SK-N-SH (cell line): ENCODE results near the gene LYZL6. TPM values are rescaled to one million over a fixed set of nuclear protein-coding genes. Genes with fewer than 3 reads are reported as not detected.

Source experiments
- CTCF ChIA-PET: fragments of 300-600, 350-600 bp; formaldehyde crosslinking; extraction: SDS; loops from one replicate; lab custom pipeline; 2021; lab: Yijun Ruan, JAX
- POLR2A ChIA-PET: fragments of 350-600 bp; sonication (Branson Sonifier 250); formaldehyde crosslinking; extraction: SDS; loops from one replicate; lab custom pipeline; 2020; ENCODE audit warnings: antibody characterized with exemption, inconsistent platforms; lab: Yijun Ruan, JAX
- DNase-seq: peaks from one replicate; pipeline ENCODE4 v3.0.0; 2012
- H2AFZ ChIP-seq: fragments of 200-600 bp; sonication (generic); 2 replicates; pipeline ENCODE4 v1.8.1; 2016; ENCODE audit warnings: antibody characterized with exemption, mild to moderate bottlenecking, low read depth
- H3F3A ChIP-seq: fragments of 200-600 bp; sonication (generic); replicated peaks from 2 replicates; pipeline ENCODE3; 2016; ENCODE audit warnings: antibody characterized with exemption, mild to moderate bottlenecking; ENCODE audit not compliant: insufficient read depth
- H3K27ac ChIP-seq, 2 experiments: fragments of 200-500 bp in 1 of 2; fragments of 200-600 bp in 1 of 2; sonication (Bioruptor generic) in 1 of 2; sonication (generic), shearing (Covaris generic) in 1 of 2; 2 replicates each; pipeline versions ENCODE4 v1.5.1 to v1.6.1; 2014 to 2016; ENCODE audit warnings: low read depth in 2 of 2, inconsistent platforms in 1 of 2, low read length in 1 of 2, mild to moderate bottlenecking in 1 of 2, mixed read lengths in 1 of 2
- H3K27me3 ChIP-seq: fragments of 200-600 bp; sonication (generic), shearing (Covaris generic); 2 replicates; pipeline ENCODE4 v1.6.1; 2016; ENCODE audit warnings: mixed run types; ENCODE audit not compliant: insufficient read depth
- H3K36me3 ChIP-seq, 2 experiments: fragments of 200-500 bp in 1 of 2; fragments of 200-600 bp in 1 of 2; sonication (Bioruptor generic) in 1 of 2; sonication (generic) in 1 of 2; replicated peaks in 1 of 2; 2 replicates each; pipeline versions ENCODE3 to v1.5.1; 2014 to 2016; ENCODE audit warnings: low read length in 1 of 2, mild to moderate bottlenecking in 1 of 2; ENCODE audit not compliant: insufficient read depth in 2 of 2, control insufficient read depth in 1 of 2
- H3K4me1 ChIP-seq, 2 experiments: fragments of 200-500 bp in 1 of 2; fragments of 200-600 bp in 1 of 2; sonication (Bioruptor generic) in 1 of 2; sonication (generic), shearing (Covaris generic) in 1 of 2; 2 replicates each; pipeline versions ENCODE4 v1.5.1 to v1.6.1; 2014 to 2016; ENCODE audit warnings: low read depth in 1 of 2, low read length in 1 of 2, mixed run types in 1 of 2; ENCODE audit not compliant: insufficient read depth in 2 of 2, control insufficient read depth in 1 of 2
- H3K4me2 ChIP-seq: fragments of 200-600 bp; sonication (generic), shearing (Covaris generic); 2 replicates; pipeline ENCODE4 v1.6.1; 2017; ENCODE audit warnings: mixed run types
- H3K4me3 ChIP-seq, 2 experiments: fragments of 200-500 bp in 1 of 2; fragments of 200-600 bp in 1 of 2; sonication (Bioruptor generic) in 1 of 2; sonication (generic), shearing (Covaris generic) in 1 of 2; 2 replicates each; pipeline versions ENCODE4 v1.5.1 to v1.8.1; 2014 to 2016; ENCODE audit warnings: low read depth in 2 of 2, inconsistent platforms in 1 of 2, low read length in 1 of 2, mild to moderate bottlenecking in 1 of 2, mixed read lengths in 1 of 2, moderate library complexity in 1 of 2
- H3K79me2 ChIP-seq: fragments of 200-600 bp; sonication (generic); 2 replicates; pipeline ENCODE4 v1.8.1; 2017; ENCODE audit warnings: mild to moderate bottlenecking; ENCODE audit not compliant: insufficient read depth
- H3K9ac ChIP-seq: fragments of 200-600 bp; sonication (generic); 2 replicates; pipeline ENCODE4 v1.6.1; 2017; ENCODE audit warnings: mixed run types
- H3K9me2 ChIP-seq: fragments of 200-600 bp; sonication (generic); 2 replicates; pipeline ENCODE4 v1.6.1; 2017; ENCODE audit warnings: mixed run types
- H3K9me3 ChIP-seq: fragments of 200-600 bp; sonication (generic); 2 replicates; pipeline ENCODE4 v1.6.1; 2017; ENCODE audit warnings: mixed run types, mild to moderate bottlenecking, moderate library complexity
- H4K20me1 ChIP-seq: fragments of 200-600 bp; sonication (generic); 2 replicates; pipeline ENCODE4 v1.6.1; 2017; ENCODE audit warnings: mild to moderate bottlenecking, mixed run types; ENCODE audit not compliant: insufficient read depth
- EZH2phosphoT487 ChIP-seq: fragments of 200-600 bp; sonication (generic); IDR thresholded peaks from 2 replicates; pipeline ENCODE4 v1.6.1; 2017; ENCODE audit warnings: low read depth, mixed run types, mild to moderate bottlenecking, antibody characterized with exemption, moderate library complexity, borderline replicate concordance
- FOXJ3 ChIP-seq: sonication (generic); formaldehyde crosslinking; IDR thresholded peaks from 2 replicates; pipeline ENCODE4 v1.5.1; 2020; ENCODE audit warnings: mild to moderate bottlenecking, missing genetic modification reagents
- GATA2 ChIP-seq: sonication (generic); formaldehyde crosslinking; IDR thresholded peaks from 2 replicates; pipeline ENCODE4 v1.5.0; 2020; ENCODE audit warnings: mild to moderate bottlenecking, missing genetic modification reagents
- JUND ChIP-seq: IDR thresholded peaks from 2 replicates; pipeline ENCODE4 v1.4.0; 2012
- MXI1 ChIP-seq: IDR thresholded peaks from 2 replicates; pipeline ENCODE4 v1.6.1; 2012; ENCODE audit warnings: mild to moderate bottlenecking, low read depth, low read length, improper control_type of control experiment
- NFIC ChIP-seq: IDR thresholded peaks from 2 replicates; pipeline ENCODE4 v1.4.0; 2012; ENCODE audit warnings: borderline replicate concordance
- NRF1 ChIP-seq: IDR thresholded peaks from 2 replicates; pipeline ENCODE4 v1.6.1; 2012; ENCODE audit warnings: low read depth, mild to moderate bottlenecking, low read length
- POLR2AphosphoS5 ChIP-seq: IDR thresholded peaks from 2 replicates; pipeline ENCODE4 v1.6.1; 2012; ENCODE audit warnings: low read depth, low read length
- RAD21 ChIP-seq: IDR thresholded peaks from 2 replicates; pipeline ENCODE4 v1.6.1; 2012; ENCODE audit warnings: mild to moderate bottlenecking, low read length
- RCOR1 ChIP-seq: fragments of 150-350 bp; IDR thresholded peaks from 2 replicates; pipeline ENCODE4 v1.6.1; 2017; ENCODE audit warnings: antibody characterized with exemption, low read length
- RFX5 ChIP-seq: IDR thresholded peaks from 2 replicates; pipeline ENCODE4 v1.6.1; 2012; ENCODE audit warnings: mild to moderate bottlenecking, improper control_type of control experiment, low read length
- RXRA ChIP-seq: IDR thresholded peaks from 2 replicates; pipeline ENCODE4 v1.4.0; 2012; ENCODE audit warnings: low read depth, mild to moderate bottlenecking, borderline replicate concordance
- SIN3A ChIP-seq: IDR thresholded peaks from 2 replicates; pipeline ENCODE4 v1.6.1; 2012; ENCODE audit warnings: low read depth, mild to moderate bottlenecking, low read length, moderate library complexity, borderline replicate concordance
- TAF1 ChIP-seq: IDR thresholded peaks from 2 replicates; pipeline ENCODE4 v1.6.1; 2012; ENCODE audit warnings: low read depth, mild to moderate bottlenecking, low read length, moderate library complexity, borderline replicate concordance
- TCF12 ChIP-seq: IDR thresholded peaks from 2 replicates; pipeline ENCODE4 v1.4.0; 2012
- TEAD4 ChIP-seq: IDR thresholded peaks from 2 replicates; pipeline ENCODE4 v1.4.0; 2012; ENCODE audit warnings: mild to moderate bottlenecking, borderline replicate concordance; ENCODE audit not compliant: insufficient read depth
- WGBS: methylation state at CpG from one replicate; pipeline ENCODE4 v1.1.6; 2017; ENCODE audit warnings: low lambda C conversion rate; 5-methylcytosine and 5-hydroxymethylcytosine counted together
- polyA plus RNA-seq, 3 experiments: library from polyadenylated mRNA; depleted of rRNA; stranded (reverse); fragments of >200 nt; gene quantifications; 2 replicates each; pipeline ENCODE4 v1.2.3, GENCODE V29; 2012
- TF ChIP-seq, protein P1 (sequence below): IDR thresholded peaks from 2 replicates; pipeline ENCODE4 v1.4.0; 2012; ENCODE audit warnings: low read depth, borderline replicate concordance
- TF ChIP-seq, protein P2 (sequence below): fragments of 200-600 bp; sonication (generic); IDR thresholded peaks from 2 replicates; pipeline ENCODE4 v1.6.1; 2017; ENCODE audit warnings: antibody characterized with exemption, mild to moderate bottlenecking, moderate library complexity
- TF ChIP-seq, protein P3 (sequence below): fragments of 150-350 bp; IDR thresholded peaks from 2 replicates; pipeline ENCODE4 v1.6.1; 2017; ENCODE audit warnings: antibody characterized with exemption, low read length, low read depth, borderline replicate concordance
- TF ChIP-seq, protein P4 (sequence below): IDR thresholded peaks from 2 replicates; pipeline ENCODE4; 2012
- TF ChIP-seq, protein P5 (sequence below): IDR thresholded peaks from 2 replicates; pipeline ENCODE4 v1.4.0; 2012; ENCODE audit warnings: low read depth
- TF ChIP-seq, protein P6 (sequence below): IDR thresholded peaks from 2 replicates; pipeline ENCODE4 v1.4.0; 2012; ENCODE audit warnings: low read depth, borderline replicate concordance

Gene LYZL6
- polyA plus RNA-seq, 1 of the 3 experiments (the other 2 are of a cell fraction) = not detected

DNA sequence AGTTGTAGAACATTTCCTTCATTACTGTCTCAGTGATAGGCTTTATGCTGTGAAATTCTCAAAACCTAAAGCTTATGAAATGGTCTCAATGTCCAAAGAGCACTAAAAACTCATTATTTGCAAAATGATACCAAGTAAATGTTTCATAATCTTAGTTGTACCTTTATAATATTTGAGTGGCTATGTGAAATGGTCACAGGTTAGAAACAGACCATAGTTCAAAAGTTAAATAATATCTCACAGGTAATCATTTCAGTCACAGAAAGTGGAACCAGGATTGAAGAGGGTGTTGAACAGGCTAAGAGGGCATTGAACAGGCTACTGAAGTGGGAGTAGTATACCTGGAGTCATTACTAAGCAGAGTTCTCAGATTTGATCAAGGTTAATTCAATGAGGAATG lies 15.8 kb downstream of the LYZL6 start:
- no peaks in the 10 kb centered on the region for H3K36me3 ChIP-seq
- no peak overlapping the region for H3K27ac ChIP-seq
- H4K20me1 ChIP-seq = no peaks in the 10 kb centered on the region
- H3K79me2 ChIP-seq = no peaks in the 10 kb centered on the region
- H3K4me1 ChIP-seq = peaks cover 3 to 8% of the 10 kb centered on the region in 2 experiments; a peak in 2 of 4 replicates
- H3K9me3 ChIP-seq = no peaks in the 10 kb centered on the region
- no peak overlapping the region for H3K4me3 ChIP-seq
- TF ChIP-seq RXRA (no peak), MXI1 (no peak), SIN3A (no peak), TCF12 (no peak), NRF1 (no peak), RFX5 (no peak), RAD21 (no peak), FOXJ3 (CRISPR knock-in tag) (no peak), POLR2AphosphoS5 (no peak), NFIC (no peak), TEAD4 (no peak)
- TF ChIP-seq, protein P1, sequence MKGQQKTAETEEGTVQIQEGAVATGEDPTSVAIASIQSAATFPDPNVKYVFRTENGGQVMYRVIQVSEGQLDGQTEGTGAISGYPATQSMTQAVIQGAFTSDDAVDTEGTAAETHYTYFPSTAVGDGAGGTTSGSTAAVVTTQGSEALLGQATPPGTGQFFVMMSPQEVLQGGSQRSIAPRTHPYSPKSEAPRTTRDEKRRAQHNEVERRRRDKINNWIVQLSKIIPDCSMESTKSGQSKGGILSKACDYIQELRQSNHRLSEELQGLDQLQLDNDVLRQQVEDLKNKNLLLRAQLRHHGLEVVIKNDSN = no peak
- TF ChIP-seq, protein P2, sequence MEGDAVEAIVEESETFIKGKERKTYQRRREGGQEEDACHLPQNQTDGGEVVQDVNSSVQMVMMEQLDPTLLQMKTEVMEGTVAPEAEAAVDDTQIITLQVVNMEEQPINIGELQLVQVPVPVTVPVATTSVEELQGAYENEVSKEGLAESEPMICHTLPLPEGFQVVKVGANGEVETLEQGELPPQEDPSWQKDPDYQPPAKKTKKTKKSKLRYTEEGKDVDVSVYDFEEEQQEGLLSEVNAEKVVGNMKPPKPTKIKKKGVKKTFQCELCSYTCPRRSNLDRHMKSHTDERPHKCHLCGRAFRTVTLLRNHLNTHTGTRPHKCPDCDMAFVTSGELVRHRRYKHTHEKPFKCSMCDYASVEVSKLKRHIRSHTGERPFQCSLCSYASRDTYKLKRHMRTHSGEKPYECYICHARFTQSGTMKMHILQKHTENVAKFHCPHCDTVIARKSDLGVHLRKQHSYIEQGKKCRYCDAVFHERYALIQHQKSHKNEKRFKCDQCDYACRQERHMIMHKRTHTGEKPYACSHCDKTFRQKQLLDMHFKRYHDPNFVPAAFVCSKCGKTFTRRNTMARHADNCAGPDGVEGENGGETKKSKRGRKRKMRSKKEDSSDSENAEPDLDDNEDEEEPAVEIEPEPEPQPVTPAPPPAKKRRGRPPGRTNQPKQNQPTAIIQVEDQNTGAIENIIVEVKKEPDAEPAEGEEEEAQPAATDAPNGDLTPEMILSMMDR = no peak
- no peak for DNase-seq
- H3K27me3 ChIP-seq = no peaks in the 10 kb centered on the region
- no peaks in the 10 kb centered on the region for H3K9me2 ChIP-seq
- H3K9ac ChIP-seq = no peak overlapping the region
- peaks cover 5% of the 10 kb centered on the region for H3F3A ChIP-seq
- ChIA-PET POLR2A (no interaction called here), CTCF (interaction anchor here (1.2 kb wide), 1 partner anchor 12 kb away, joined by 3 read pairs; no protein-coding TSS in a partner anchor)
- H2AFZ ChIP-seq = no peak overlapping the region
- no peak overlapping the region for H3K4me2 ChIP-seq

DNA sequence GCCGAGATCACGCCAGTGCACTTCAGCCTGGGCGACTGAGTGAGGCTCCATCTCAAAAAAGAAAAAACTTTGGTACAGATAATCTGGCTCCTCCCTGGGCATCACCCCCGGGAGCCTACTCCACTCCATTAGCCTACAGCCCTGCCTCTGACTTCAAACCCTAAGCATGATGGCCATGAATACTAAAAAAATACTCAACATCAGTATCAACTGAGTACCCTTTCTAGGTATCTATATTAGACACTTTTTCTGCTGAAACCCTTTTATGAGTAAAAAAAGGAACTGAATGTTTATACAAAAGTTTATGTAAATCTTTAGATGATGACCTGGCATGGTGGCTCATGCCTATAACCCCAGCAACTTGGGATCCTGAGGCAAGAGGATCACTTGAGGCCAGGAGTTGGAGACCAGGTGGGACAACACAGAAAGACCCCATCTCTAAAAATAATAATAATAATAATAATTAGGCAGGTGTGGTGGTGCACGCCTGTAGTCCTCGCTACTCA lies 19.9 kb downstream of the LYZL6 start:
- no peak overlapping the region for H3K4me2 ChIP-seq
- 95% methylated on average over 6 of the region's 6 CpGs for WGBS
- H3K27me3 ChIP-seq = no peaks in the 10 kb centered on the region
- no peak overlapping the region for H3K4me3 ChIP-seq
- H3K9me3 ChIP-seq = no peaks in the 10 kb centered on the region
- ChIA-PET CTCF (interaction anchor here (0.7 kb wide), 1 partner anchor 115 kb away, joined by 3 read pairs; no protein-coding TSS in a partner anchor), POLR2A (no interaction called here)
- H3K9me2 ChIP-seq = no peaks in the 10 kb centered on the region
- no peak overlapping the region for H3K27ac ChIP-seq
- no peaks in the 10 kb centered on the region for H3K36me3 ChIP-seq
- no peaks in the 10 kb centered on the region for H4K20me1 ChIP-seq
- DNase-seq = no peak
- no peak overlapping the region for H3K9ac ChIP-seq
- H2AFZ ChIP-seq = no peak overlapping the region
- peaks cover 5% of the 10 kb centered on the region for H3F3A ChIP-seq
- no peaks in the 10 kb centered on the region for H3K79me2 ChIP-seq
- no peaks in the 10 kb centered on the region for H3K4me1 ChIP-seq
- TF ChIP-seq, protein P3, sequence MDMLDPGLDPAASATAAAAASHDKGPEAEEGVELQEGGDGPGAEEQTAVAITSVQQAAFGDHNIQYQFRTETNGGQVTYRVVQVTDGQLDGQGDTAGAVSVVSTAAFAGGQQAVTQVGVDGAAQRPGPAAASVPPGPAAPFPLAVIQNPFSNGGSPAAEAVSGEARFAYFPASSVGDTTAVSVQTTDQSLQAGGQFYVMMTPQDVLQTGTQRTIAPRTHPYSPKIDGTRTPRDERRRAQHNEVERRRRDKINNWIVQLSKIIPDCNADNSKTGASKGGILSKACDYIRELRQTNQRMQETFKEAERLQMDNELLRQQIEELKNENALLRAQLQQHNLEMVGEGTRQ = no peak
- no peak for TF ChIP-seq GATA2 (CRISPR knock-in tag)
- TF ChIP-seq, protein P4, sequence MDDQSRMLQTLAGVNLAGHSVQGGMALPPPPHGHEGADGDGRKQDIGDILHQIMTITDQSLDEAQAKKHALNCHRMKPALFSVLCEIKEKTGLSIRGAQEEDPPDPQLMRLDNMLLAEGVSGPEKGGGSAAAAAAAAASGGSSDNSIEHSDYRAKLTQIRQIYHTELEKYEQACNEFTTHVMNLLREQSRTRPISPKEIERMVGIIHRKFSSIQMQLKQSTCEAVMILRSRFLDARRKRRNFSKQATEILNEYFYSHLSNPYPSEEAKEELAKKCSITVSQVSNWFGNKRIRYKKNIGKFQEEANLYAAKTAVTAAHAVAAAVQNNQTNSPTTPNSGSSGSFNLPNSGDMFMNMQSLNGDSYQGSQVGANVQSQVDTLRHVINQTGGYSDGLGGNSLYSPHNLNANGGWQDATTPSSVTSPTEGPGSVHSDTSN = no peak
- no peak for TF ChIP-seq FOXJ3 (CRISPR knock-in tag)
- TF ChIP-seq RCOR1 = no peak
- TF ChIP-seq RAD21 = no peak
- no peak for TF ChIP-seq JUND
- TF ChIP-seq TAF1 = no peak
- no peak for TF ChIP-seq TCF12
- TF ChIP-seq, protein P5, sequence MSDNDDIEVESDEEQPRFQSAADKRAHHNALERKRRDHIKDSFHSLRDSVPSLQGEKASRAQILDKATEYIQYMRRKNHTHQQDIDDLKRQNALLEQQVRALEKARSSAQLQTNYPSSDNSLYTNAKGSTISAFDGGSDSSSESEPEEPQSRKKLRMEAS = no peak
- no peak for TF ChIP-seq NFIC
- TF ChIP-seq, protein P6, sequence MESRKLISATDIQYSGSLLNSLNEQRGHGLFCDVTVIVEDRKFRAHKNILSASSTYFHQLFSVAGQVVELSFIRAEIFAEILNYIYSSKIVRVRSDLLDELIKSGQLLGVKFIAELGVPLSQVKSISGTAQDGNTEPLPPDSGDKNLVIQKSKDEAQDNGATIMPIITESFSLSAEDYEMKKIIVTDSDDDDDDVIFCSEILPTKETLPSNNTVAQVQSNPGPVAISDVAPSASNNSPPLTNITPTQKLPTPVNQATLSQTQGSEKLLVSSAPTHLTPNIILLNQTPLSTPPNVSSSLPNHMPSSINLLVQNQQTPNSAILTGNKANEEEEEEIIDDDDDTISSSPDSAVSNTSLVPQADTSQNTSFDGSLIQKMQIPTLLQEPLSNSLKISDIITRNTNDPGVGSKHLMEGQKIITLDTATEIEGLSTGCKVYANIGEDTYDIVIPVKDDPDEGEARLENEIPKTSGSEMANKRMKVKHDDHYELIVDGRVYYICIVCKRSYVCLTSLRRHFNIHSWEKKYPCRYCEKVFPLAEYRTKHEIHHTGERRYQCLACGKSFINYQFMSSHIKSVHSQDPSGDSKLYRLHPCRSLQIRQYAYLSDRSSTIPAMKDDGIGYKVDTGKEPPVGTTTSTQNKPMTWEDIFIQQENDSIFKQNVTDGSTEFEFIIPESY = no peak
- TF ChIP-seq EZH2phosphoT487 = no peak
